ENCODE data around the gene PRM1. TPM values are rescaled to one million over a fixed set of nuclear protein-coding genes. Genes with fewer than 3 reads are reported as not detected.

The PRM1 gene
- total and polyA plus RNA-seq, 8 donors = not detected

GRCh38 chr16:11306381-11306780 lies 25.3 kb upstream of the PRM1 start:
- H3K27ac ChIP-seq = no peak overlapping the region
- WGBS, 2 donors = 89 to 91% methylated on average over 8 of the region's 8 CpGs
- FAIRE-seq (no peak), DNase-seq (no peak), ATAC-seq (no peak)
- H3K36me3 ChIP-seq = no peaks in the 10 kb centered on the region
- intact Hi-C loops (cut with DNase I) = no loop called here
- H3K4me3 ChIP-seq = no peak overlapping the region
- H3K9me3 ChIP-seq = no peaks in the 10 kb centered on the region
- H3K27me3 ChIP-seq = no peaks in the 10 kb centered on the region
- no peak for TF ChIP-seq CTCF (IDR thresholded peaks at IDR 0.05)
- no peaks in the 10 kb centered on the region for H3K4me1 ChIP-seq

- Histone ChIP-seq H3K36me3 (no peaks in the 10 kb centered on the region), H3K27me3 (no peaks in the 10 kb centered on the region), H3K9me3 (no peaks in the 10 kb centered on the region), H3K4me3 (no peak overlapping the region), H3K27ac (no peak overlapping the region), H3K4me1 (no peaks in the 10 kb centered on the region)
- TF ChIP-seq CTCF (IDR thresholded peaks at IDR 0.05) = no peak
- intact Hi-C loops (cut with DNase I) = no loop called here
- 61 to 63% methylated on average over 18 of the region's 18 CpGs for WGBS, 2 donors
- ATAC-seq = peak in 3 of 4 donors; percentile 35 to 73 (median 51)
- no peak for FAIRE-seq
- peak in 3 of 6 donors; percentile 16 to 45 (median 37) for DNase-seq
Observed at GRCh38 chr16:11303405-11304138, 22.4 kb upstream of the PRM1 start.

DNA sequence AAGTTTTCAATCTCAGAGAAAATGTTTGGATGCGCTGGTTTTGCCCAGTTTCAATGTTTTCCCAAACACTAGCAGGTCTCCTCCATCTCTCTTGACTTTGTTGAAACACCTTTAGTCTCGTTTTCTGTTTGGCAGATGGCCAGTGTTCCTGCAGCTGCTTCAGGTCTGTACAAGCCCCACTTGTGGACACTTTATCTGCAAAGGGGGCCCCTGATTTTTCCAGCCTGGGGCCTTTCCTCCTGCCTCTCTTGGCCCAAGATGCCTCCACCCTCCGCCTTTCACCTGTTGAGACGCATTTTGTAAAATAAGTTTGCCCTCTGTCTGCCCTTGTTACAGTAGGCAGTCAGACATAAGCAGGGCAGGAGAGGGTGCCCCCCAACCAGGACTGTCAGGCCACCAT lies 21.8 kb upstream of the PRM1 start:
- DNase-seq = peak in 1 of 6 donors; percentile 10
- no peaks in the 10 kb centered on the region for H3K9me3 ChIP-seq
- H3K27ac ChIP-seq = no peak overlapping the region
- peaks cover 0 to 2% (median 0%) of the 10 kb centered on the region in 3 donors for H3K4me1 ChIP-seq
- no peaks in the 10 kb centered on the region for H3K27me3 ChIP-seq
- FAIRE-seq = no peak
- 70 to 75% methylated on average over 4 of the region's 4 CpGs for WGBS, 2 donors
- intact Hi-C loops (cut with DNase I) = no loop called here
- TF ChIP-seq CTCF (IDR thresholded peaks at IDR 0.05) = no peak
- H3K4me3 ChIP-seq = no peak overlapping the region
- ATAC-seq = no peak
- H3K36me3 ChIP-seq = no peaks in the 10 kb centered on the region

- no peak for TF ChIP-seq CTCF (IDR thresholded peaks at IDR 0.05)
- no peaks in the 10 kb centered on the region for H3K27me3 ChIP-seq
- no peak for ATAC-seq
- DNase-seq = no peak
- peaks cover 5 to 13% (median 10%) of the 10 kb centered on the region in 3 donors for H3K4me1 ChIP-seq
- no peak overlapping the region for H3K27ac ChIP-seq
- 71 to 74% methylated on average over 4 of the region's 4 CpGs for WGBS, 2 donors
- intact Hi-C loops (cut with DNase I) = no loop called here
- no peak for FAIRE-seq
- H3K36me3 ChIP-seq = no peaks in the 10 kb centered on the region
- H3K4me3 ChIP-seq = no peak overlapping the region
- H3K9me3 ChIP-seq = no peaks in the 10 kb centered on the region
Observed at GRCh38 chr16:11301645-11302501, 20.7 kb upstream of the PRM1 start.

DNA sequence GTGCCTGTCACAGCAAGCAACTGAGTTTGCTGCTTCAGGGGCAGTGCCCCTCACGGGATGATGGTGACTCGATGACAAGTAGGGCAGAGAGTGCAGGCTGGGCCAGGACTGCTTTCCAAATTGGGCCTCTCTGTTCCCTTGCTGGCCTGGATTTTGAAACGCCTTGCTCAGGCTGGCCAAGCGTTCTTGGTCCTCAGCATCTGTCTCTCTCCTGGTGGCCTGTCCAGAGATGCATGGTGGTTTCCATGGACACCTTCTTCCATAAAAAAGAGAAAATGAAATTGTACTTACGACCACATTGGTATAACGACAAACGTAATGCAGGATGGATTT lies 19.4 kb upstream of the PRM1 start:
- WGBS, 2 donors = 86 to 87% methylated on average over 7 of the region's 7 CpGs
- Histone ChIP-seq H3K4me3 (no peak overlapping the region), H3K36me3 (no peaks in the 10 kb centered on the region), H3K27me3 (no peaks in the 10 kb centered on the region), H3K4me1 (peaks cover 12 to 23% (median 16%) of the 10 kb centered on the region in 3 donors), H3K27ac (no peak overlapping the region), H3K9me3 (no peaks in the 10 kb centered on the region)
- no peak for ATAC-seq
- intact Hi-C loops (cut with DNase I) = no loop called here
- DNase-seq = no peak
- TF ChIP-seq CTCF (IDR thresholded peaks at IDR 0.05) = no peak
- no peak for FAIRE-seq

Data from pancreas (tissue), 10 donors.